Activated naive CD8-positive, alpha-beta T cell treated with anti-CD3 and anti-CD28 coated beads, Interleukin-2, amount 10 ng/mL, durations not matched to agents 7 days and 5 days (primary cell): ENCODE measurements around the gene TEN1. TPM values are rescaled to one million over a fixed set of nuclear protein-coding genes. Genes with fewer than 3 reads are reported as not detected.
A peak's percentile ranks its signal among the peaks of the same experiment; 100 is the strongest.

Source experiments
- ATAC-seq: fragments of 150-1000 bp; cut with Tn5 transposase; one replicate; pipeline ENCODE4 v1.10.0; 2021; ENCODE audit warnings: low read depth, moderate library complexity
- POLR2A ChIA-PET: fragments of 350-600 bp; sonication (Branson Sonifier 250); formaldehyde crosslinking; loops from one replicate; lab custom pipeline; 2021; ENCODE audit warnings: antibody characterized with exemption; lab: Charles Lee
- DNase-seq: peaks from one replicate; pipeline ENCODE4 v3.0.0; 2021
- H3K27ac Mint-ChIP-seq: one replicate; pipeline ENCODE4 v1.8.0; 2022; ENCODE audit warnings: mild to moderate bottlenecking, mixed read lengths
- H3K27me3 Mint-ChIP-seq: one replicate; pipeline ENCODE4 v1.8.0; 2022; ENCODE audit warnings: mild to moderate bottlenecking, moderate library complexity, mixed read lengths
- H3K36me3 Mint-ChIP-seq: one replicate; pipeline ENCODE4 v1.8.0; 2021; ENCODE audit warnings: mild to moderate bottlenecking, mixed read lengths
- H3K4me1 Mint-ChIP-seq: one replicate; pipeline ENCODE4 v1.8.0; 2021; ENCODE audit warnings: mixed read lengths
- H3K4me3 Mint-ChIP-seq: one replicate; pipeline ENCODE4 v1.8.0; 2022; ENCODE audit warnings: mild to moderate bottlenecking, moderate library complexity, mixed read lengths
- H3K9me3 Mint-ChIP-seq: one replicate; pipeline ENCODE4 v1.8.0; 2021; ENCODE audit warnings: mixed read lengths
- total RNA-seq, 2 experiments: library from RNA; stranded (reverse); gene quantifications; one replicate each; pipeline ENCODE4 v1.2.3, GENCODE V29; 2021

TEN1 gene
- total RNA-seq, 2 experiments from 2014 or later, result 15.9 to 17.1 TPM

- DNase-seq, result no peak
- no peak for ATAC-seq
- no peak overlapping the region for H3K4me3 Mint-ChIP-seq
- no peak overlapping the region for H3K27ac Mint-ChIP-seq
- no peaks in the 10 kb centered on the region for H3K9me3 Mint-ChIP-seq
- POLR2A ChIA-PET, result interaction anchor here (1.1 to 1.5 kb wide), 3 partner anchors 42 to 265 kb away, joined by 3 to 4 read pairs (median 4); no protein-coding TSS in a partner anchor
- peaks cover 5% of the 10 kb centered on the region for H3K4me1 Mint-ChIP-seq
- no peaks in the 10 kb centered on the region for H3K36me3 Mint-ChIP-seq
- no peaks in the 10 kb centered on the region for H3K27me3 Mint-ChIP-seq
These were observed 35.9 kb downstream of the TEN1 start for GRCh38 chr17:76014925-76015261.

- Mint-ChIP-seq H3K4me1 (peaks cover 5% of the 10 kb centered on the region), H3K4me3 (no peak overlapping the region), H3K9me3 (no peaks in the 10 kb centered on the region), H3K27ac (no peak overlapping the region), H3K36me3 (no peaks in the 10 kb centered on the region), H3K27me3 (no peaks in the 10 kb centered on the region)
- ATAC-seq (no peak), DNase-seq (no peak)
- POLR2A ChIA-PET, result interaction anchor here (1.6 kb wide), 1 partner anchor 12 kb away, joined by 3 read pairs; no protein-coding TSS in a partner anchor
These were observed 38.7 kb downstream of the TEN1 start for GRCh38 chr17:76017481-76018339.

- POLR2A ChIA-PET, result interaction anchor here (0.6 to 1.6 kb wide), 2 partner anchors 11 to 15 kb away, joined by 3 to 4 read pairs; no protein-coding TSS in a partner anchor
- no peaks in the 10 kb centered on the region for H3K9me3 Mint-ChIP-seq
- ATAC-seq, result no peak
- DNase-seq, result no peak
- no peak overlapping the region for H3K4me3 Mint-ChIP-seq
- H3K36me3 Mint-ChIP-seq, result no peaks in the 10 kb centered on the region
- no peaks in the 10 kb centered on the region for H3K27me3 Mint-ChIP-seq
- peaks cover 5% of the 10 kb centered on the region for H3K4me1 Mint-ChIP-seq
- no peak overlapping the region for H3K27ac Mint-ChIP-seq
These were observed 39.3 kb downstream of the TEN1 start for GRCh38 chr17:76018340-76018680.

- DNase-seq, result no peak
- H3K27me3 Mint-ChIP-seq, result no peaks in the 10 kb centered on the region
- H3K4me1 Mint-ChIP-seq, result peaks cover 5% of the 10 kb centered on the region
- no peak overlapping the region for H3K27ac Mint-ChIP-seq
- H3K36me3 Mint-ChIP-seq, result no peaks in the 10 kb centered on the region
- POLR2A ChIA-PET, result interaction anchor here (0.6 to 1.6 kb wide), 2 partner anchors 10 to 15 kb away, joined by 3 to 4 read pairs; no protein-coding TSS in a partner anchor
- H3K9me3 Mint-ChIP-seq, result no peaks in the 10 kb centered on the region
- no peak overlapping the region for H3K4me3 Mint-ChIP-seq
- ATAC-seq, result no peak
These were observed 39.8 kb downstream of the TEN1 start for GRCh38 chr17:76018801-76019200.

- DNase-seq (no peak), ATAC-seq (no peak)
- POLR2A ChIA-PET, result interaction anchor here (0.6 to 1.5 kb wide), 2 partner anchors 10 to 66 kb away, joined by 5 read pairs; no protein-coding TSS in a partner anchor
- H3K36me3 Mint-ChIP-seq, result no peaks in the 10 kb centered on the region
- peaks cover 4% of the 10 kb centered on the region for H3K4me1 Mint-ChIP-seq
- H3K27me3 Mint-ChIP-seq, result no peaks in the 10 kb centered on the region
- H3K27ac Mint-ChIP-seq, result peak overlapping the region; percentile 66
- no peaks in the 10 kb centered on the region for H3K9me3 Mint-ChIP-seq
- H3K4me3 Mint-ChIP-seq, result no peak overlapping the region
These were observed 40.9 kb downstream of the TEN1 start for GRCh38 chr17:76019833-76020467.

- Mint-ChIP-seq H3K36me3 (no peaks in the 10 kb centered on the region), H3K27ac (no peak overlapping the region), H3K4me3 (no peak overlapping the region), H3K9me3 (no peaks in the 10 kb centered on the region), H3K27me3 (no peaks in the 10 kb centered on the region), H3K4me1 (peaks cover 4% of the 10 kb centered on the region)
- ATAC-seq (no peak), DNase-seq (no peak)
- POLR2A ChIA-PET, result interaction anchor here (1.1 kb wide), 1 partner anchor 82 kb away, joined by 3 read pairs; the partner anchor contains the start of gene EXOC7
These were observed 43.2 kb downstream of the TEN1 start for GRCh38 chr17:76022285-76022684.

GRCh38 chr17:76022973-76023899 is 44.2 kb downstream of the TEN1 start:
- Mint-ChIP-seq H3K4me1 (peaks cover 4% of the 10 kb centered on the region), H3K27me3 (no peaks in the 10 kb centered on the region), H3K4me3 (no peak overlapping the region), H3K9me3 (no peaks in the 10 kb centered on the region), H3K27ac (no peak overlapping the region), H3K36me3 (no peaks in the 10 kb centered on the region)
- no peak for DNase-seq
- POLR2A ChIA-PET, result no interaction called here
- no peak for ATAC-seq

- H3K4me3 Mint-ChIP-seq, result no peak overlapping the region
- ATAC-seq (no peak), DNase-seq (no peak)
- H3K27me3 Mint-ChIP-seq, result no peaks in the 10 kb centered on the region
- peaks cover 4% of the 10 kb centered on the region for H3K4me1 Mint-ChIP-seq
- no peaks in the 10 kb centered on the region for H3K9me3 Mint-ChIP-seq
- H3K27ac Mint-ChIP-seq, result no peak overlapping the region
- POLR2A ChIA-PET, result interaction anchor here (0.6 kb wide), 1 partner anchor 135 kb away, joined by 4 read pairs; no protein-coding TSS in a partner anchor
- H3K36me3 Mint-ChIP-seq, result no peaks in the 10 kb centered on the region
These were observed 44.8 kb downstream of the TEN1 start for GRCh38 chr17:76023900-76024237.

- no peaks in the 10 kb centered on the region for H3K9me3 Mint-ChIP-seq
- no peak for ATAC-seq
- no peaks in the 10 kb centered on the region for H3K27me3 Mint-ChIP-seq
- DNase-seq, result no peak
- no peak overlapping the region for H3K4me3 Mint-ChIP-seq
- no peak overlapping the region for H3K27ac Mint-ChIP-seq
- peaks cover 8% of the 10 kb centered on the region for H3K4me1 Mint-ChIP-seq
- H3K36me3 Mint-ChIP-seq, result no peaks in the 10 kb centered on the region
- POLR2A ChIA-PET, result interaction anchor here (0.6 kb wide), 1 partner anchor 134 kb away, joined by 4 read pairs; no protein-coding TSS in a partner anchor
These were observed 45.3 kb downstream of the TEN1 start for GRCh38 chr17:76024353-76024752.

GRCh38 chr17:76025294-76025693 is 46.3 kb downstream of the TEN1 start:
- no peak for ATAC-seq
- Mint-ChIP-seq H3K27ac (no peak overlapping the region), H3K27me3 (no peaks in the 10 kb centered on the region), H3K4me1 (peaks cover 12% of the 10 kb centered on the region), H3K9me3 (no peaks in the 10 kb centered on the region), H3K36me3 (no peaks in the 10 kb centered on the region), H3K4me3 (no peak overlapping the region)
- no peak for DNase-seq
- POLR2A ChIA-PET, result no interaction called here

GRCh38 chr17:76026714-76027158 is 47.7 kb downstream of the TEN1 start:
- no peak overlapping the region for H3K27ac Mint-ChIP-seq
- H3K9me3 Mint-ChIP-seq, result no peaks in the 10 kb centered on the region
- no peak overlapping the region for H3K4me3 Mint-ChIP-seq
- DNase-seq (no peak), ATAC-seq (no peak)
- H3K4me1 Mint-ChIP-seq, result peaks cover 12% of the 10 kb centered on the region
- H3K27me3 Mint-ChIP-seq, result no peaks in the 10 kb centered on the region
- H3K36me3 Mint-ChIP-seq, result no peaks in the 10 kb centered on the region
- POLR2A ChIA-PET, result no interaction called here

GRCh38 chr17:76027159-76027839 is 48.3 kb downstream of the TEN1 start, which contains the start of gene EVPL:
TSS of gene EVPL (minus strand) at chr17:76027306. CDS start at chr17:76027198, 108 bp downstream.
- H3K9me3 Mint-ChIP-seq, result no peaks in the 10 kb centered on the region
- no peak within 1 kb of the TSS for H3K27ac Mint-ChIP-seq
- H3K36me3 Mint-ChIP-seq, result no peaks in the 10 kb centered on the region
- POLR2A ChIA-PET, result no interaction called here
- DNase-seq (no peak), ATAC-seq (no peak)
- H3K4me1 Mint-ChIP-seq, result peaks cover 12% of the 10 kb centered on the region
- no peak within 1 kb of the TSS for H3K4me3 Mint-ChIP-seq
- no peaks in the 10 kb centered on the region for H3K27me3 Mint-ChIP-seq
